Tibial artery (tissue), 4 donors: ENCODE results near the gene COX18.
A peak's percentile ranks its signal among the peaks of the same experiment; 100 is the strongest.

Experiments
- DNase-seq, 2 donors: peaks; one replicate each; pipeline ENCODE4 v3.0.0-alpha.2; 2019
- H3K27ac ChIP-seq, 2 donors: fragments of 200-600 bp; sonication (generic) in 1 of 2; 1 replicate in 1 of 2; 2 replicates in 1 of 2; pipeline ENCODE4 v1.5.1; 2018 to 2019; ENCODE audit warnings: mild to moderate bottlenecking in 1 of 2
- H3K27me3 ChIP-seq, 2 donors: fragments of 200-600 bp; sonication (generic) in 1 of 2; one replicate each; pipeline versions ENCODE4 v1.5.1 to v1.6.0; 2016 to 2019
- H3K36me3 ChIP-seq, 3 donors: fragments of 200-600 bp; sonication (generic) in 2 of 3; one replicate each; pipeline ENCODE4 v1.5.1; 2016 to 2019; ENCODE audit warnings: mild to moderate bottlenecking in 2 of 3
- H3K4me1 ChIP-seq, 4 donors: fragments of 200-600 bp; sonication (generic) in 2 of 4; 1 replicate in 3 of 4; 2 replicates in 1 of 4; pipeline ENCODE4 v1.5.1; 2016 to 2019
- H3K4me3 ChIP-seq, 2 donors: fragments of 200-600 bp; sonication (generic) in 1 of 2; 1 replicate in 1 of 2; 2 replicates in 1 of 2; pipeline ENCODE4 v1.5.1; 2018 to 2019; ENCODE audit warnings: mild to moderate bottlenecking in 2 of 2
- H3K9me3 ChIP-seq, 3 donors: fragments of 200-600 bp; sonication (generic) in 1 of 3; one replicate each; pipeline ENCODE4 v1.5.1; 2016 to 2019
- intact Hi-C: fragments of 100-400 bp; cut with DNase I; formaldehyde crosslinking; loops from one replicate; pipeline ENCODE4 v1.15.0; 2023; ENCODE audit warnings: low total_unique reads
- TF ChIP-seq, protein P1 (sequence below), 2 experiments: fragments of 200-600 bp in 1 of 2; fragments of 450-650 bp in 1 of 2; IDR thresholded peaks; one replicate each; pipeline ENCODE4 v1.5.1; 2017 to 2019; ENCODE audit warnings: antibody characterized with exemption in 2 of 2, mild to moderate bottlenecking in 1 of 2, moderate library complexity in 1 of 2

COX18 gene

DNA sequence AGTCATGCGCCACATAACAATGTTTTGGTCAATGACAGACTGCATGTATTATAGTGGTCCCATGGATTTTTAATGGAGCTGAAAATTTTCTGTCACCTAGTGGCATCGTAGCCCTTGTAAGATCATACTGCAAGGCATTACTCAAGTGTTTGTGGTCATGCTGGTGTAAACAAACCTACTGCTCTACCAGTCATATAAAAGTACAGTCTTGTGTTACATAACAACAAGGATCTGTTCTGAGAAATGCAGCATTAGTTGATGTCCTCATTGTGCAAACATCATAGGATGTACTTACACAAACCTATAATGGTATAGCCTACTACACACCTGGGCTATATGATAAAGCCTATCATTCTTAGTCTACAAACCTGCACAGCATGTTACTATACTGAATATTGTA lies 34.6 kb downstream of the COX18 start:
- Histone ChIP-seq H3K36me3 (peaks cover 0 to 6% (median 0%) of the 10 kb centered on the region in 3 donors), H3K9me3 (peaks cover 0 to 11% (median 9%) of the 10 kb centered on the region in 3 donors), H3K4me3 (no peak overlapping the region), H3K4me1 (no peaks in the 10 kb centered on the region), H3K27me3 (no peaks in the 10 kb centered on the region), H3K27ac (no peak overlapping the region)
- DNase-seq = no peak
- intact Hi-C loops = no loop called here
- TF ChIP-seq, protein P1, sequence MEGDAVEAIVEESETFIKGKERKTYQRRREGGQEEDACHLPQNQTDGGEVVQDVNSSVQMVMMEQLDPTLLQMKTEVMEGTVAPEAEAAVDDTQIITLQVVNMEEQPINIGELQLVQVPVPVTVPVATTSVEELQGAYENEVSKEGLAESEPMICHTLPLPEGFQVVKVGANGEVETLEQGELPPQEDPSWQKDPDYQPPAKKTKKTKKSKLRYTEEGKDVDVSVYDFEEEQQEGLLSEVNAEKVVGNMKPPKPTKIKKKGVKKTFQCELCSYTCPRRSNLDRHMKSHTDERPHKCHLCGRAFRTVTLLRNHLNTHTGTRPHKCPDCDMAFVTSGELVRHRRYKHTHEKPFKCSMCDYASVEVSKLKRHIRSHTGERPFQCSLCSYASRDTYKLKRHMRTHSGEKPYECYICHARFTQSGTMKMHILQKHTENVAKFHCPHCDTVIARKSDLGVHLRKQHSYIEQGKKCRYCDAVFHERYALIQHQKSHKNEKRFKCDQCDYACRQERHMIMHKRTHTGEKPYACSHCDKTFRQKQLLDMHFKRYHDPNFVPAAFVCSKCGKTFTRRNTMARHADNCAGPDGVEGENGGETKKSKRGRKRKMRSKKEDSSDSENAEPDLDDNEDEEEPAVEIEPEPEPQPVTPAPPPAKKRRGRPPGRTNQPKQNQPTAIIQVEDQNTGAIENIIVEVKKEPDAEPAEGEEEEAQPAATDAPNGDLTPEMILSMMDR (IDR thresholded peaks at IDR 0.05) = no peak

DNA sequence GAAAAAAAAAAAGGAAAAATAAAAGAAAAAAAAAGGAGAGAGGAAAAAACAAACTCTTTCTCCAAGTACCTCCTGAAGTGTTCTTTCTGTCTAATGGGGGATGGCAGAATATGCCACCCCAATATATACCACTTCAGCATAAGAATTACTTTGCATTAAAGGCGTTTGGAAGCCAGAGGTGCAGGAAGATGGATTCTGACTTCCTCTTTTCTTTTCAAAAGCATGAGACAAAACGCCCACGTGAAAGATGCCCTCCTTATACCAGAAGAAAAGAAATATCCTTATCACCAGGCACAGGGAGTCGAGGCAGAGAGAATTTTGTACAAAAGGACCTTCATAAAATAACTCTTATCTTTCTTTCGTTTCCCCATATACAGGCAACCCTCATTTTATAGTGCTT lies 40.9 kb downstream of the COX18 start:
- Histone ChIP-seq H3K27ac (no peak overlapping the region), H3K27me3 (no peaks in the 10 kb centered on the region), H3K4me3 (no peak overlapping the region), H3K4me1 (no peaks in the 10 kb centered on the region), H3K9me3 (no peaks in the 10 kb centered on the region), H3K36me3 (no peaks in the 10 kb centered on the region)
- intact Hi-C loops = loop anchor here (10.0 kb wide), 1 partner anchor 524 kb away; no protein-coding TSS in a partner anchor
- TF ChIP-seq, protein P1 (IDR thresholded peaks at IDR 0.05) = no peak
- no peak for DNase-seq

DNA sequence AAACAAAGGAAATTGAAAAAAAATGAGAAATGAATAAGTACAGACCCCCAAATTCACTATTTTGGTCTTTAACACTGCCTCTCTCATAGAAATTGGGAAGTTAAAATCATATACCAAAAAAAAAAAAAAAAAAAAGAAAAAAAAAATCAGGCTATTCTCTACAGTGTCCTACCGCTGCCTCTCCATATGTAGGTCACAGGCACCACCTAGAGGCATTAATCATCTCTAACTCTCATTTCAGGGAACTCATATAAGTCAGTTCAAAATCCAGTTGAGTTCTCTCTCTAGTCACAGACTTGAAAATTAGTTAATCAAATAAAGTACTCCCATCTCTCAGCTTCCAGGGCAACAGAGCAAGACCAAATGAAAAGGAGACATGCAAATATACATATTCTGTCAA lies 47.9 kb downstream of the COX18 start:
- intact Hi-C loops = loop anchor here (10.0 kb wide), 1 partner anchor 517 kb away; no protein-coding TSS in a partner anchor
- Histone ChIP-seq H3K9me3 (no peaks in the 10 kb centered on the region), H3K4me1 (peaks cover 0 to 10% (median 0%) of the 10 kb centered on the region in 4 donors), H3K4me3 (no peak overlapping the region), H3K36me3 (no peaks in the 10 kb centered on the region), H3K27ac (no peak overlapping the region), H3K27me3 (no peaks in the 10 kb centered on the region)
- no peak for DNase-seq
- TF ChIP-seq, protein P1 (IDR thresholded peaks at IDR 0.05) = peak; percentile 18 to 25

DNA sequence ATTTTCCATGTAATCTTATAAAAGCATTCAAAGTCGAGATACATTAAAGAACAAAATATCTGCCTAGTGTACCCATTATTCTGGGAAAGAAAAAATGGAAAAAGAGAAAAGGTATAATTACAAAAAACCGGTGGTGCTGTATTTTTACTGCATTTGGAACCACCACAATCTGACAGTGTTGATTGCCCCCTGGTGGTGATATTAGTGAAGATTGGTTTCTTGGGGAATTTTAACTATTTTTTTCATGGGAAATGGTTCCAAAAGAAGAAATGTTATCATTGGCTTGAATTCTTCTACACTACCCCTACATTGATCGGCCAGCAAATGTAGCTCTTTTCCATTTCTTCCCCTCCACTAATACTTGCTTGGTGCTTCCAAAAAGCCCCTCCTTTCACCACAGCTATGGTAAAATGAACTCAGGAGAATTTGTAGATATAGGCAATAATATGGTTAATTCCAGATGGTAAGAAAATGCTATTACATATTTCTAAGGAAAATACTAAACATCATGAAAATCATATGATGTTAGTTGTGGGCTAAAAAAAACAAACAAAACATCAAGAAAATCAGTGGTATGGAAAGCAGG lies 50.0 kb downstream of the COX18 start:
- H3K27me3 ChIP-seq = no peaks in the 10 kb centered on the region
- peaks cover 0 to 10% (median 0%) of the 10 kb centered on the region in 4 donors for H3K4me1 ChIP-seq
- no peaks in the 10 kb centered on the region for H3K36me3 ChIP-seq
- intact Hi-C loops = loop anchor here (2.0 to 10.0 kb wide), 2 partner anchors 317 to 515 kb away; no protein-coding TSS in a partner anchor
- TF ChIP-seq, protein P1 (IDR thresholded peaks at IDR 0.05) = peak; percentile 65 to 76
- no peak overlapping the region for H3K4me3 ChIP-seq
- no peak overlapping the region for H3K27ac ChIP-seq
- no peaks in the 10 kb centered on the region for H3K9me3 ChIP-seq
- no peak for DNase-seq

DNA sequence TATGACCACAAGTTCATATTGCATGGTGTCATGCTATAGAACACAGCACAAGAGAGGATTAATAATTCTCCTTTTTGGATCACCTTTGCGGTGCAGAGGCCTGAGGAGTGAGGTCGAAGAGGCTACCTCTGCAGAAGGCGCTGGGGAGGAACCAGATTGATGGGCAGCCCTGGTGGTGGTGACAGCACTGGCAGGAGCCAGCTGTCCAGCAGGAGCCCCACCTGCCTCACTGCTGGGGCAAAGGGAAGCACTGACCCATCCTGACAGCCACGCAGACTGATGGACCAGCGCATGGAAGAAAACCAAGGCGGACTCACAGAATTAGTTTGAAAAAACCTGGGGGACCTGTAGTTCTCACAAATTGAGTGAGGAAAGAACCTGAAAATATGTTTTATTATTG lies 50.9 kb downstream of the COX18 start:
- Histone ChIP-seq H3K27me3 (no peaks in the 10 kb centered on the region), H3K4me3 (no peak overlapping the region), H3K36me3 (no peaks in the 10 kb centered on the region), H3K9me3 (no peaks in the 10 kb centered on the region), H3K27ac (no peak overlapping the region), H3K4me1 (peaks cover 0 to 10% (median 0%) of the 10 kb centered on the region in 4 donors)
- intact Hi-C loops = loop anchor here (2.0 kb wide), 1 partner anchor 316 kb away; no protein-coding TSS in a partner anchor
- no peak for DNase-seq
- TF ChIP-seq, protein P1 (IDR thresholded peaks at IDR 0.05) = no peak
